Colonic mucosa (tissue), 4 donors: ENCODE results near the gene YEATS2. TPM values are rescaled to one million over a fixed set of nuclear protein-coding genes. Genes with fewer than 3 reads are reported as not detected.

Experiments used
- DNase-seq: peaks from one replicate; pipeline ENCODE4 v3.0.0-alpha.2; 2020
- H3K27ac ChIP-seq: fragments of 200-600 bp; one replicate; pipeline ENCODE4 v1.8.0; 2021
- H3K27me3 ChIP-seq: fragments of 200-600 bp; one replicate; pipeline ENCODE4 v1.8.0; 2021
- H3K36me3 ChIP-seq: fragments of 200-600 bp; one replicate; pipeline ENCODE4 v1.8.0; 2021
- H3K4me1 ChIP-seq: fragments of 200-600 bp; one replicate; pipeline ENCODE4 v1.8.0; 2021; ENCODE audit warnings: mild to moderate bottlenecking
- H3K4me3 ChIP-seq: fragments of 200-600 bp; one replicate; pipeline ENCODE4 v1.8.0; 2021
- H3K9ac ChIP-seq, 2 donors: one replicate each; pipeline ENCODE4 v1.7.0; 2013; ENCODE audit warnings: control low read depth in 2 of 2, low read depth in 2 of 2, low read length in 2 of 2
- H3K9me3 ChIP-seq: fragments of 200-600 bp; one replicate; pipeline ENCODE4 v1.8.0; 2021
- CTCF ChIP-seq: fragments of 200-600 bp; IDR thresholded peaks from one replicate; pipeline ENCODE4 v1.8.0; 2022; ENCODE audit warnings: antibody characterized with exemption, mild to moderate bottlenecking
- intact Hi-C: fragments of 100-400 bp; cut with DNase I; formaldehyde crosslinking; loops from one replicate; pipeline ENCODE4 v1.14.1; 2022
- total RNA-seq, 2 donors: library from RNA; stranded (reverse); fragmentation: NEBNext Ultra II Directional in 1 of 2; extraction: Animal tissue kit (Norgen Biotek cat#: 25700) in 1 of 2; gene quantifications; one replicate each; pipeline ENCODE4 v1.2.1, GENCODE V29; 2021
- donor health status: healthy.
- donor health status: DM: no; HTN: no; CAD: no.
- donor health status: DM: no; HTN: no; CAD: no.

YEATS2 gene
- total RNA-seq, 2 donors from 2014 or later: 17.3 to 25.2 TPM

DNA sequence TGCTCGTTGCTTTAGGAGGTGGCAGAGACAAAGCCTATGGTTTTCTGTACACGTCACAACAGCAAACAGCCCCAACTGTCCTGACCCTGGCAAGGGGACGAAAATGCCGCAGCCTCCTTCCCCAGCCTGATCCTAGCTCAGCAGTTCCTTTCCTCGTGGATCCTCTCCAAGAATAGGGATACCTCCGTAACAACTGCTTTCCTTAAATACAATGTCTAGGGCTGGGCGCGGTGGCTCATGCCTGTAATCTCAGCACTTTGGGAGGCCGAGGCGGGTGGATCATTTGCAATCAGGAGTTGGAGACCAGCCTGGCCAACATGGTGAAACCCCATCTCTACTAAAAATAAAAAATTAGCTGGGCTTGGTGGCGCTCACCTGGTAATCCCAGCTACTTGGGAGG lies 110.8 kb downstream of the YEATS2 start:
- H3K4me1 ChIP-seq: no peaks in the 10 kb centered on the region
- H3K4me3 ChIP-seq: no peak overlapping the region
- H3K36me3 ChIP-seq: peaks cover 9% of the 10 kb centered on the region
- H3K9me3 ChIP-seq: no peaks in the 10 kb centered on the region
- TF ChIP-seq CTCF: no peak
- intact Hi-C loops: no loop called here
- H3K27me3 ChIP-seq: no peaks in the 10 kb centered on the region
- no peak overlapping the region for H3K9ac ChIP-seq
- no peak overlapping the region for H3K27ac ChIP-seq
- DNase-seq: no peak

- no peak for DNase-seq
- H3K27ac ChIP-seq: no peak overlapping the region
Measured at GRCh38 chr3:183809270-183809669, 111.7 kb downstream of the YEATS2 start.

DNA sequence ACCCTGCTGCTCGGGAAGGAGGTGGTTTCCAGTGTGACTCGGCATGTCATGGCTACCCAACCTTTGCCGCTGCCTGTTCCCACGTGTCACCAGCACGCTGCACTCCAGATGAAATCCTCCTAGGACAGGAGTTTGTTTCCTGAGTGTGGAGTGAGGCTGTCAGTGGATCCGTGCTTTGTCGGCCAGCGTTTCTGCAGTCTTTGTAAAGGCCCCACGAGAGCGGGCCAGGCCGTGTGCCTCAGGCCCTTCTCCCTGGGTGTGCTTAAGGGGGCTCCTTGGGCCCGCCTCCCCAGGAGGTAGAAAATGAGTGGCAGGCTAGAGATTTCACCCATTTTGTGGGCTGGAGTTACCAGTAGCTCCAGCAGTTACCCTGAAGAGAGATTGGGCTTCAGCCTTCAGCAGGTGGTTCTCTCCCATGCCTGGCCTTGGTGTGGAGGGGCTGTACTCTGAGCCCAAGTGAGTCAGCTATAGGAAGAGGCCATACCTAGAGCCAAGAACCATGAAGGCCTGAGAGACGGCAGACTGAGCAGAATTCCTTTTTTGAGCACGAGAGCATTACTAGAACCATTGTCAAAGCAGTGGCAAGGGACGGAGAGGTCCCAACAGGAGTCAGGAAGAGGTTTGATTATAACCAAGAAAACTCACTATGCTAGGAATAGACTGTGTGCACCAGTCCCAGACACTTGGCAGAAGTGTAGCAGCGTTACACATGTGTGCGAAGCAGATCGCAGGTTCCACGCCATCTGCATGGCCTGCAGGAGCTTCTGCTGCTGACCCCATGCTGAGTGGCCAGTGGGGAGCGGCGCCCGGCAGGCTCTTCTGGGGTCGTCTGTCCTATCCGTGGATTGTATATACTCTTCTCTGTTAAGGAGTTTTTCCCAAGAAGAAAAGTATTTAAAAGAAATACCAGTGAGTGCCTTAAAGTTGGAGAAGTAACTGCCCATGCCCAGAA lies 113.3 kb downstream of the YEATS2 start:
- H3K4me1 ChIP-seq: no peaks in the 10 kb centered on the region
- H3K4me3 ChIP-seq: no peak overlapping the region
- intact Hi-C loops: no loop called here
- H3K9me3 ChIP-seq: no peaks in the 10 kb centered on the region
- H3K27me3 ChIP-seq: no peaks in the 10 kb centered on the region
- no peak for DNase-seq
- no peak for TF ChIP-seq CTCF
- H3K9ac ChIP-seq: no peak overlapping the region
- no peak overlapping the region for H3K27ac ChIP-seq
- H3K36me3 ChIP-seq: peaks cover 9% of the 10 kb centered on the region

More at GRCh38 chr3:183809270-183809669, 111.7 kb downstream of the YEATS2 start:
- Histone ChIP-seq H3K36me3 (peaks cover 9% of the 10 kb centered on the region), H3K9me3 (no peaks in the 10 kb centered on the region), H3K27me3 (no peaks in the 10 kb centered on the region), H3K4me3 (no peak overlapping the region), H3K9ac (no peak overlapping the region), H3K4me1 (no peaks in the 10 kb centered on the region)
- intact Hi-C loops: no loop called here
- no peak for TF ChIP-seq CTCF

DNA sequence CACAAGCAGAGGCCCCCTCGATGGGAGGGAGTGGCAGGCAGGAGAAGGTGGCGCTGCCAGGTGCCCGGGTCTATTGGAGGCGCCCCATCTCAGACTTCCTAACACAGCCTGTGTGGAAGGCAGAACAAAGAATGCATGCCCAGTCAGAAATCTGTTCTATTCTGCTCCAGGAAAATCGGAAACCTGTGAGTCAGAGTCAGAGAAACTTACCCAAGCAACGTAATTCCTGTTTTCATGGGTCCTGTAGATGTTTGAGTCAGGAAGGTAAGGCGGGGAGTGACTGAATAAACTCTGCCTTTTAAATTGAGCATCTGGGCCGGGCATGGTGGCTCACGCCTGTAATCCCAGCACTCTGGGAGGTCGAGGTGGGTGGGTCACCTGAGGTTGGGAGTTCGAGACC lies 114.0 kb downstream of the YEATS2 start:
- intact Hi-C loops: no loop called here
- Histone ChIP-seq H3K27ac (no peak overlapping the region), H3K9ac (no peak overlapping the region), H3K4me3 (no peak overlapping the region), H3K4me1 (no peaks in the 10 kb centered on the region), H3K36me3 (peaks cover 9% of the 10 kb centered on the region), H3K9me3 (no peaks in the 10 kb centered on the region), H3K27me3 (no peaks in the 10 kb centered on the region)
- DNase-seq: no peak
- no peak for TF ChIP-seq CTCF

DNA sequence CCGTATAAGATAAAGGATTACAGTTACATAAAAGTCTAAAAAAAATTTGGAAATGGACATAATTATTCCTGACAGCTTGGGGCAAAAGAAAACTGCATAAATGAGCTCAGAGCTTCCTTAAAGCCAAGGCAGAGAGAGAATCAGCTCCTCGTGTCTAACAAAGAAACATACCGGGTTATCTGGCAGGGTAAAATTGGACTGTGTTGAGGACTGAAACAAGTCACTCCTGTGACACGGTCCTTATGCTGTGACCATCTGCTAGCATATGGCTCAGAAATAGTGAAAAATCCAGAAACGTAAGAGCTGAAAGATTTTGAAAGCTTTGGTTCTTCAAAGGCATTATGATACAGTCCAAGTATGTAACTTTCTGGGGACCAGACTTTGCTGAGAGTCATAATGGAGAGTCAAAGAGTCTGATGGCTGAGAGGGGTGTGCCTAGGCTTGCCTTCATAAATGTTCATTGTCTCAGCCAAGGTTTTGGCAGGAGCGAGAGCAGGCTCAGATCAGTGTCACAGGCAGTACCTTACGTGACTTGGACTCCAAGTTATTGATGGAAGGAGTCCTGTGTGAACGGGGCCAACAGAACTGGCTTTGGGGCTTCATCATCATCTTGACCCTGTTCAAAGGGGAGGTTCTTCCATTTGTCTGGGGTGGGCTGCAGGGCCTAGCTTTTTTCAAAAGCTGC lies 115.3 kb downstream of the YEATS2 start:
- no peak for DNase-seq
- Histone ChIP-seq H3K27ac (no peak overlapping the region), H3K4me1 (no peaks in the 10 kb centered on the region), H3K27me3 (no peaks in the 10 kb centered on the region), H3K9ac (no peak overlapping the region), H3K36me3 (peaks cover 9% of the 10 kb centered on the region), H3K9me3 (no peaks in the 10 kb centered on the region), H3K4me3 (no peak overlapping the region)
- intact Hi-C loops: no loop called here
- TF ChIP-seq CTCF: no peak
